Panc1 (cell line): ENCODE results near the gene FBXW8.

Experiments
- POLR2AphosphoS5 ChIP-seq: IDR thresholded peaks from 2 replicates; pipeline ENCODE4 v1.6.1; 2012; ENCODE audit warnings: mild to moderate bottlenecking, low read depth, low read length, moderate library complexity
- TF ChIP-seq, protein P1 (sequence below): fragments of 450-650 bp; IDR thresholded peaks from 2 replicates; pipeline ENCODE4 v1.5.1; 2017; ENCODE audit warnings: mild to moderate bottlenecking

GRCh38 chr12:116891019-116891418, 19.7 kb upstream of the FBXW8 start:
- TF ChIP-seq, protein P1, sequence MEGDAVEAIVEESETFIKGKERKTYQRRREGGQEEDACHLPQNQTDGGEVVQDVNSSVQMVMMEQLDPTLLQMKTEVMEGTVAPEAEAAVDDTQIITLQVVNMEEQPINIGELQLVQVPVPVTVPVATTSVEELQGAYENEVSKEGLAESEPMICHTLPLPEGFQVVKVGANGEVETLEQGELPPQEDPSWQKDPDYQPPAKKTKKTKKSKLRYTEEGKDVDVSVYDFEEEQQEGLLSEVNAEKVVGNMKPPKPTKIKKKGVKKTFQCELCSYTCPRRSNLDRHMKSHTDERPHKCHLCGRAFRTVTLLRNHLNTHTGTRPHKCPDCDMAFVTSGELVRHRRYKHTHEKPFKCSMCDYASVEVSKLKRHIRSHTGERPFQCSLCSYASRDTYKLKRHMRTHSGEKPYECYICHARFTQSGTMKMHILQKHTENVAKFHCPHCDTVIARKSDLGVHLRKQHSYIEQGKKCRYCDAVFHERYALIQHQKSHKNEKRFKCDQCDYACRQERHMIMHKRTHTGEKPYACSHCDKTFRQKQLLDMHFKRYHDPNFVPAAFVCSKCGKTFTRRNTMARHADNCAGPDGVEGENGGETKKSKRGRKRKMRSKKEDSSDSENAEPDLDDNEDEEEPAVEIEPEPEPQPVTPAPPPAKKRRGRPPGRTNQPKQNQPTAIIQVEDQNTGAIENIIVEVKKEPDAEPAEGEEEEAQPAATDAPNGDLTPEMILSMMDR, result no peak
- TF ChIP-seq POLR2AphosphoS5, result no peak
